ENCODE results near the gene SLC22A31. TPM values are rescaled to one million over a fixed set of nuclear protein-coding genes. Genes with fewer than 3 reads are reported as not detected.

SLC22A31 gene
- total and polyA plus RNA-seq, 2 donors = 0.28 TPM; not detected in 1

DNA sequence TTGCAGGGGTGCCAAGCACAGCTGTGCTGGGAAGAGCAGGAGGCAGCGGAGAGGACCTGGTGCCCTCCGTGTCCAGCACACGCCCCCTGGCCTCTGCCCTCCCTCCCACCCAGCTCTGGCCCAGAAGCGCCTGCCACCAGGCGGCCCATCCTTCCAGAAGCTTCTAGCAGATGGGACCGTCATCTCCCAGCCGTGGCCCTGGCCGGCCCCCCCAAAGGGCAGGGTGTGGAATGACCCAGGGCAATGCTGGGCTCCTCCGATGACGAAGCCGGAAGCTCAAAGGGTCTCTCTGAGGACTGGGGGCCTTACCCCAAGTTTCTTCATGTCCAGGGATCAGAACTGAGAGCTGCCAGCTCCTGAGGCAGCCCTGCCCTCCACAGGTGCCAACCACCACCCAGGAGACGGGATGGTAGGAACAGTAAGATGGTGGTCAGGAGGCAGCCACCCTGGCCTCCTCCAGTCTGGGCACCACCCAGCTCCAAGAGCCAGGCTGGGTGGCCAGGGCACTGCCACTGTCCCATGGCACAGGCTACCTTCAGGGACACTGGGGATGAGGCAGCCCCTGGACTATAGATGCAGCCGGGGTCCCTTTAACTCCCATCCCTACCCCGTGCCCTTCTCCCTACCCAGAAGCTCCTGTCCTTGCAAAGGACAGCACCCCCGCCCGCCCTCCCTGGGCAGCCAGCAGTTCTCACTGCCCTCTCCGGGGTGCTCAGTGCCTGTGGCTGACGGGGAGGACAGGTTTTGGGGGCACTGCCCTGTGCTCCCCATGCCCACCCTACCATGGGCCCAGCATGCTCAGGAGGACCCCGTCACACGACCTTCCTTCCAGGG lies 35.3 kb downstream of the SLC22A31 start:
- no peak for DNase-seq (ENCODE audit: extremely low spot score)
- Histone ChIP-seq H3K36me3 (ENCODE audit: insufficient read depth) (no peaks in the 10 kb centered on the region), H3K27ac (ENCODE audit: low read depth) (no peak overlapping the region), H3K4me3 (ENCODE audit: low read depth, low read length) (no peak overlapping the region), H3K4me1 (ENCODE audit: insufficient read depth) (no peaks in the 10 kb centered on the region)
- WGBS = 73% methylated on average over 20 of the region's 20 CpGs

DNA sequence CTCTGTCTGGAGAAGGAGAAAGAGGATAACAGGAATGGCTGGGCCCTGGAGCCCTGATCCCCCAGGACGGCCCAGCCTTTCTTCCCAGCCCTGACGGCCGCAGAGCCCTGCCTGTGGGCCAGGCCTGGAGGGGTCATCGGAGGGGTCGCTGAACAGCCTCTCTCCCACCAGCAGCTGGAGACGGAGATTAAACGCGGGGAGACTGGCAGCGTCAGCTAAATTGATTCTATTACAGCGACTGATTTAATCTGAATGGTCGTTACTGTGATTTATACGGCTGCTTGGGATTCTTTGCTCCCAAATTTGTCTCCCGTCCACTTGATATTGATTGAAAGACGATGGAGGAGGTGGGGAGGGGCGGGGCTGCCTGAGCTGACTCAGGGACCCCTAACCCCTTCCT lies 35.9 kb downstream of the SLC22A31 start:
- H3K36me3 ChIP-seq (ENCODE audit: insufficient read depth) = no peaks in the 10 kb centered on the region
- DNase-seq (ENCODE audit: extremely low spot score) = no peak
- H3K4me3 ChIP-seq (ENCODE audit: low read depth, low read length) = no peak overlapping the region
- no peaks in the 10 kb centered on the region for H3K4me1 ChIP-seq (ENCODE audit: insufficient read depth)
- H3K27ac ChIP-seq (ENCODE audit: low read depth) = no peak overlapping the region
- WGBS = 39% methylated on average over 15 of the region's 15 CpGs

DNA sequence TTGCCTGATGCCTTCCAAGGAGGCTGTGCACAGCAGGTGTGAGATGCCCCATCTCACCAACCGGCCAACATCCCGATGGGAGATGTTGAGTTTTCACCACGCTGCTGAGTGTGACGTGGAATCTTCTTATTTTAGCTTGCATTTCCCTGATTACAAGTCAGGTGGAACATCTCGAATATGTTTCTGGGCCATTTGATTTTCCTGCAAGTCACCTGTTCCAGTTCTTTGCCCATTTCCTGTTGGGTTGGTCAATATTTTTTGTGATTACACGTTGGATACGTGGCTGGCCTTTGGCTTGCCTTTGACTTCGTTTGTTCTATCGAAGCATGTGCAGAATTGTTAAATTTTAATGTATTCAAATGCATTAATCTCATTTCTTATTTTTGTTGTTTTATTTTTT lies 37.0 kb downstream of the SLC22A31 start:
- DNase-seq (ENCODE audit: extremely low spot score) = no peak
- H3K4me3 ChIP-seq (ENCODE audit: low read depth, low read length) = no peak overlapping the region
- no peaks in the 10 kb centered on the region for H3K36me3 ChIP-seq (ENCODE audit: insufficient read depth)
- no peak overlapping the region for H3K27ac ChIP-seq (ENCODE audit: low read depth)
- H3K4me1 ChIP-seq (ENCODE audit: insufficient read depth) = no peaks in the 10 kb centered on the region
- 89% methylated on average over 9 of the region's 9 CpGs for WGBS

DNA sequence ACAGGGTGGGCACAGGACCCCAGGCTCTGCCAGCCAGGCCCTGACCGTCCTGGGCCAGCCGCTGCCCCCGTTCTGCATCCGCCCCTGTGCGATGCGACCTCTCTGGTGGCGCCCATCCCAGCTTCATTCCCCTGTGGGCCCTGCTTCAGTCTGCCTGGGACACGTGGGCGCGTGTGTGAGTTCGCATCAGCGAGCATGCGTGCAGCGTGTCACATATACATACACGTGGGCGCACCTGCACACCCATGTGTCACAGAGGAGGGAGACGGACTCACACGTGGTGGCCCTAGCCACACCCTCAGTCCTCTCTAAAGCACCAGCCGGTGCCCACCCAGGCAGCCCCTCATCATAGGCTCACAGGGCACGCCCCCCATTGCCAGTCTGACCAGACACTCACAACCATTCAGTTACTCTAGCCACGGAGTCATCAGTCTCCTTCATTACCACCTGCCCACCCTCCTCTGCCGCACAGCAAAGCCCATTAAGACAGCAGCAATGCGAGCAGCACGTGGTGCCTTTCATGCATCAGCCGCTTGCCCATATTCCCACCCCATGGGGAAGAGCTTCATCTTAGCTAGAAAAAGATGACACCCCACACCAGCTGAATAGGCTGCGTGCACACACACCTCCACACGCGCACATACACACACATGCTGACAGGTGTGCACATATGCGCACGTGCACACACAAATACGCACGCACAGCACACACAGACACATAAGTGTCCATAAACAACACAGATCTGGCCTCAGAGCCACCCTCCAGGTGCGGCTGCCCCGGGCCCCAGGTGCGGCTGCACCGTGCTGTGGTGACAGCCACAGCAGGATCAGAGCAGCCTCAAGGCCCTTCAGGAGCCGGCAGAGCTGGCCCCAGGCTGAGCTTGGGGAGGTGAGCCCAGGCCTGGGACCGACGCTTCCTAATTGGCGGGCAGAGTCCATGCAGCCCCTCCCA lies 38.3 kb downstream of the SLC22A31 start:
- H3K4me1 ChIP-seq (ENCODE audit: insufficient read depth) = no peaks in the 10 kb centered on the region
- no peak overlapping the region for H3K4me3 ChIP-seq (ENCODE audit: low read depth, low read length)
- 88% methylated on average over 40 of the region's 40 CpGs for WGBS
- DNase-seq (ENCODE audit: extremely low spot score) = no peak
- H3K27ac ChIP-seq (ENCODE audit: low read depth) = no peak overlapping the region
- H3K36me3 ChIP-seq (ENCODE audit: insufficient read depth) = no peaks in the 10 kb centered on the region

DNA sequence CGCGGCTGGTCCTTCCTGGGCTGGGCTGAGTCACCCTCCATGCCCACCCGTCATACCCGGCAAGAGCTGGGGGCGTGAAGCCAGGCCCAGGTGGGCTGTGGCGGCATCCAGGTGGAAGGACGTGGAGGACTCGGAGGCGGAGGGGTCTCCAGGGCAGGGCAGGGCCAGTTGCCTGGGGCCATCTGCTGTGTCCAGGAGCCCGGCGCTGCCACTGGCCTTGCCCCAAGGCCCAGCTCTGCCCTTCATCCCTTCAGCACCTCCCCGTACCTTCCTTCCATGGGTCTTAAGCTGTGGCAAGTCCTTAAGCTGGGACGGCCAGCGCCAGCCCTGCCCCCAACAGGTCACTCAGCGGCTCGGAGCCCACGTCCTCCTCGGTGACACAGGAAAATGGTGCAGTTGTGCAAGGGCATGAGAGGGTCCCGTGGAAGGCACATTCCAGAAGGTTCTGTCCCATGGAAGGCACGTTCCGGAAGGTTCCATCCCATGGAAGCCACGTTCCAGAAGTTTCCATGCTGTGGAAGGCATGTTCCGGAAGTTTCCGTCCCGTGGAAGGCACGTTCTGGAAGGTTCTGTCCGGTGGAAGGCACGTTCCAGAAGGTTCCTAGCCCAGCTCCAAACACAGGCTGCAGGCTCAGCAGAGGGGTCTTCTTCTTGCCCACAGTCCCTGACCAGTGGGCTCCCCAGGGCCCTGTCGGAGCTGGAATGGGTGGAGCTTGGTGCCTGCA lies 39.2 kb downstream of the SLC22A31 start:
- whole genome bisulfite sequencing = 90% methylated on average over 29 of the region's 29 CpGs
- H3K4me3 ChIP-seq (ENCODE audit: low read depth, low read length) = no peak overlapping the region
- H3K36me3 ChIP-seq (ENCODE audit: insufficient read depth) = no peaks in the 10 kb centered on the region
- no peak for DNase-seq (ENCODE audit: extremely low spot score)
- no peaks in the 10 kb centered on the region for H3K4me1 ChIP-seq (ENCODE audit: insufficient read depth)
- H3K27ac ChIP-seq (ENCODE audit: low read depth) = no peak overlapping the region

DNA sequence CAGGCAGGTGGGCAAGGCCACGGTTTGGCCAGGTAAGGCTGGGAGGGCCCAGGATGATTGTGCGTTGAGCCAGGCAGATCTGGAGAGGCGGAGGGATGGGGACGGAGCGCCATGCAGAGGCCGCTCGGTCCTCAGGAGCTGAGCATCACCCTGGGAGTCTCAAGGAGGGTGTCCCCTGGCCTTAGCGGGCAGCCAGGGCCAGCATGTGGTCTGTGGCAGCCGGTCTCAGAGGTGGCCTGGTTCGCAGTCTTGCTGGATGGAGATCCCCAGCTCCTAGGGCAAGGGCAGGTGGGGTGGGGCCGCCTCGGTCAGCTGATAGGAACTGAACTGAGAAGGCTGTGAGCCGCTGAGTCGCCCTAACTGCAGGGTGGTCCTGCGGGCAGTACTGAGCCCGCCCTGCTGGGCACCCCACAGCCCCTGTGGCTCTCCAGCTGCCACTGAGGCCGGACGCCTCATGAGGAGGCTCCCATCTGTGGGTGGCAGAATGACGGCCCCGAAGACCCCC lies 40.4 kb downstream of the SLC22A31 start:
- Histone ChIP-seq H3K36me3 (ENCODE audit: insufficient read depth) (no peaks in the 10 kb centered on the region), H3K27ac (ENCODE audit: low read depth) (no peak overlapping the region), H3K4me1 (ENCODE audit: insufficient read depth) (no peaks in the 10 kb centered on the region), H3K4me3 (ENCODE audit: low read depth, low read length) (no peak overlapping the region)
- 87% methylated on average over 20 of the region's 20 CpGs for WGBS
- no peak for DNase-seq (ENCODE audit: extremely low spot score)

DNA sequence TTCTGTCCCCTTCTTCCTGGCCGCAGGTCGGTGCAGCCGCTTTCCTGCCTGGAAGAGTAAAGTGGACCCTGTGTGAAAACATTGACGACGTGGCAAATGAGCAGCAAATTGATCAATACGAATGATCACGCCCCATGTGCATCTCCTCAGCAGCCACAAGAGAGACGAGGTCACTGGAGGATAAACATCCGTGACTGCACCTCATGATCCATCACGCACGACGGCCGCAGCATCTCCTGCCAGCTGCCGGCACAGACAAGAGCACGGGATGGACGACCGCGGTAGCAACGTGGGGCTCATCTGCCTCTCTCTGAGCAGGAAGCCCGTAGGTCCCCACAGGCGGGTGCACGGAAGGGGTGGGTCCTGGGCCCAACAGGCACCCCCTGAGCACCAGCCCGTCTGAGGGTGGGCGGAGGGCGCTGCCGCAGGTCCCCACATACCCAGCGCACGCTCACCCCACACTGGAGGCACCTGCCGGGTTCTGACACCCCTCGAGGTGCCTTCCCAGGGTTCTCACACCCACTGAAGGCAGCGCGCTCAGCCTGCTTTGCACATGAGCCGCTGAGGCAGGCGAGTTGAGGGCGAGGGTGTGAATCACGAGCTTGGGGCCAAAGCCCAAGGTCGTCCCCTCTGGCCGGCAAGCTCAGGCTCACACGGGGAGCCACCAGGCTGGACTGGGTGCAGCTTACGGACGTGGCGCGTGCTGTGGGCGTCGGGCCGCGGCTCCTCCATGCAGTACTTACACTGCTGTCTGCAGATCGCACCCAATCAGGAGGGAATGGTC lies 41.1 kb downstream of the SLC22A31 start:
- Histone ChIP-seq H3K4me1 (ENCODE audit: insufficient read depth) (no peaks in the 10 kb centered on the region), H3K36me3 (ENCODE audit: insufficient read depth) (no peaks in the 10 kb centered on the region), H3K27ac (ENCODE audit: low read depth) (no peak overlapping the region), H3K4me3 (ENCODE audit: low read depth, low read length) (no peak overlapping the region)
- DNase-seq (ENCODE audit: extremely low spot score) = no peak
- WGBS = 87% methylated on average over 48 of the region's 48 CpGs

DNA sequence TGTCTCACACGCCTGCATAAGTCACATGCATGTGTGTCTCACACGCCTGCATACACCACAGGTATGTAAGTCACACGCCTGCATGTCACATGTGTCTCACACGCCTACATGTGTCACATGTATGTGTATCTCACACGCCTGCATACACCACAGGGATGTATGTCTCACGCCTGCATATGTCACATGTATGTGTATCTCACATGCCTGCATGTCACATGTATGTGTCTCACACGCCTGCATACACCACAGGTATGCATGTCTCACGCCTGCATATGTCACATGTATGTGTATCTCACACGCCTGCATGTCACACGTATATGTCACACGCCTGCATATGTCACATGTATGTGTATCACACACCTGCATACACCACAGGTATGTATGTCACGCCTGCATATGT lies 42.6 kb downstream of the SLC22A31 start:
- H3K27ac ChIP-seq (ENCODE audit: low read depth) = no peak overlapping the region
- no peak overlapping the region for H3K4me3 ChIP-seq (ENCODE audit: low read depth, low read length)
- no peak for DNase-seq (ENCODE audit: extremely low spot score)
- WGBS = 96% methylated on average over 12 of the region's 12 CpGs
- H3K36me3 ChIP-seq (ENCODE audit: insufficient read depth) = no peaks in the 10 kb centered on the region
- H3K4me1 ChIP-seq (ENCODE audit: insufficient read depth) = no peaks in the 10 kb centered on the region

DNA sequence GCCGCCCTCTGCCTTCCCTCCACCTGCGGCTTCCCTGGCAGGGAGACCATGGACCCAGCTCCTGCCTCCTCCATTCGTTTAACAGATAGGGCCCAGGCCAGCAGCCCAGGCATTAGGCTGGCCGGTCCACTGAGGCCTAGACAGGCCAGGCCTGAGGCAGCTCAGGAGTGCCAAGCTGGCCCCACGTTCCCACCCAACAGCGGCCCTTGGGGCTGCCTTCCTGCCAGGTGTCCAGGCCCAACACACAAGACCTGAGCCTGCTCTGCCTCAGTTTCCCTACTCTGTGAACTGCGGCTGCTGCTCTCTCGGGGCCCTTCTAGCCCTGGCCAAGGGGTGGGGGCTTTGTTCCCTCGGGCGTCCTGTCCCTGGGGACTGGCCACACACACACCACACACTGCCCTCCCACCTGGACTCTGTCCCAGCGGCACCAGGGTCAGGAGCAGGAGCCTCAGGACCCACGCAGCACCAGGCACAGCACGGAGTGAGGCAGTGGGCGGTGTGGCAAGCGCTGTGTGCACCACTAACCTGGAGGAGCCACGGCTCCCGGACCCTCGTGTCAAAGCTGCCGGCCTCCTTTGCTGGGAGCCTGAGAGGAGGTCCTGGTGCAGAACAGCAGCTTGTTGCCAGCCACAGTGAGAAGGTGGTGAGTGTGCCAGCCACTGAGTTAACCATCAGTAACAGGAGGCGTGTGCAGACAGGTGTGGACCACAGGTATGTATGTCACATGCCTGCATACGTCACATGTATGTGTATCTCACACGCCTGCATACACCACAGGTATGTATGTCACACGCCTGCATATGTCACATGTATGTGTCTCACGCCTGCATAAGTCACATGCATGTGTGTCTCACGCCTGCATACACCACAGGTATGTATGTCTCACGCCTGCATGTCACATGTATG lies 43.3 kb downstream of the SLC22A31 start:
- H3K4me1 ChIP-seq (ENCODE audit: insufficient read depth) = no peaks in the 10 kb centered on the region
- H3K4me3 ChIP-seq (ENCODE audit: low read depth, low read length) = no peak overlapping the region
- 76% methylated on average over 26 of the region's 26 CpGs for WGBS
- no peaks in the 10 kb centered on the region for H3K36me3 ChIP-seq (ENCODE audit: insufficient read depth)
- no peak for DNase-seq (ENCODE audit: extremely low spot score)
- no peak overlapping the region for H3K27ac ChIP-seq (ENCODE audit: low read depth)

DNA sequence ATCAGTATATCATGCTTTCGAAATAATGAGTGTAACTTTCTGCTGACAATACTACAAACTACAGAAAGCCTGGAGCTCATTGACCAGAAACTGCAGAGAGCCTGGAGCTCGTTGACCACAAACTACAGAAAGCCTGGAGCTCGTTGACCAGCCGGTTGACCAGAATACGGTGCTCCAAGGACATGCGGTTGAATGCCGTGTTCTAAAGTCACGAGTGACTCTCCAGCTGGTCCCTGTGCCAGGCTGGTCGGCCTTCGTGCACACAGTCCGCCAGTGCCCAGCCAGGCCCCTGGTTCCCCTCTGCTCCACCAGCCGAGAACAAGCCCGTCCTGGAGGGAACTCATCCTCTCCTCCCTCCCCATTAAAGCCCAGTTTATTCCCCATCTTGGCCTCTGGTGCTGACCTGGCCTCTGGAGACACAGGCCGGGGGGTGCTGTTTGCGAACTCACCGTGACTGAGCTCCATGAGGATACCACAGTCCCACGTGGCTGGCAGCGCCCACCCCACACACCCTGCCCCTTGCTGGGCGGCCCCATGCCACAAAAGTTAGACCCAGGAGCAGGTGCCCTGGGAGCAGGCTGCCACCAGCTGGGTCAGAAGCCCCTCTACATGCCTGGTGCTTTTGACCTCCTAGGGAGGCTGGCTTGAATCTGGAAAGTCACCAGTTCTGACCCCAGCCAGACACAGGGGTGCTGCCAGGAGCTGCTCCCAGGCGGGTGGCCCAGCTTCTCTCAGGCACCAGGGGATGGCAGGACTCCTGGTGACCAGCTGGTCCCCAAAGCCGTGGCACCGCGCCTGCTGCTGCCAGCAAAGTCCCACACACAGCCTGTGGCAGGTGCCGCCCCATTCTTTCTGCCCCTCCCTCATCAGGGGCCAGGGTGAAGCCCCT lies 44.2 kb downstream of the SLC22A31 start:
- DNase-seq (ENCODE audit: extremely low spot score) = no peak
- H3K36me3 ChIP-seq (ENCODE audit: insufficient read depth) = no peaks in the 10 kb centered on the region
- 74% methylated on average over 24 of the region's 24 CpGs for WGBS
- H3K27ac ChIP-seq (ENCODE audit: low read depth) = no peak overlapping the region
- H3K4me1 ChIP-seq (ENCODE audit: insufficient read depth) = no peaks in the 10 kb centered on the region
- H3K4me3 ChIP-seq (ENCODE audit: low read depth, low read length) = no peak overlapping the region

DNA sequence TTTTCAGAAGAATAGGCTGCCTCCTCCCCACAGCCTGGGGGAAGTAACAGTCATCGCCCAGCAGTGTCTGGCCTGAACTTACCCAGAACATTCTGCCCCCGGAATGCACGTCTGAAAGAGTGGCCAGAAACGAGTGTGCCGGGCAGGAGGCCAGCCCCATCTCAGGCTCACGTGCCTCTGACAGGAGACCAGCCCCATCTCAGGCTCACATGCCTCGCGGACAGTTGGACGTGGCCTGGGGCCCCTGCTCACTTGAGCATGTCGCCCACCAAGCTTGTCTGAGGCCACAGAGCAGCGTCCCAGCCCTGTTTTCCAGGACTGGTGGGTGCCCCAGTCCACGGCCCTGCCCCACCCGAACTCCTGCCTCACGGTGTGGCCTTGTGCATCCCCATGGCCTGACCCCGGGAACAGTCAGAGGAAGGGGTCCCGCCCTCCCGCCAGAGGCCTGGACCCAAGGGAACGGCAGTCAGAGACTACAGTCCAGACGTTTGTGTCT lies 45.1 kb downstream of the SLC22A31 start:
- no peaks in the 10 kb centered on the region for H3K4me1 ChIP-seq (ENCODE audit: insufficient read depth)
- no peak overlapping the region for H3K27ac ChIP-seq (ENCODE audit: low read depth)
- WGBS = 23% methylated on average over 19 of the region's 19 CpGs
- DNase-seq (ENCODE audit: extremely low spot score) = no peak
- H3K36me3 ChIP-seq (ENCODE audit: insufficient read depth) = no peaks in the 10 kb centered on the region
- no peak overlapping the region for H3K4me3 ChIP-seq (ENCODE audit: low read depth, low read length)

All from urinary bladder (tissue), 4 donors.